Fibroblast of the aortic adventitia (primary cell): Measurements from ENCODE around the gene CROCC2. TPM values are rescaled to one million over a fixed set of nuclear protein-coding genes. Genes with fewer than 3 reads are reported as not detected.

Experiments
- DNase-seq: peaks from one replicate; pipeline ENCODE4 v3.0.0-alpha.2; 2010; ENCODE audit warnings: low read depth
- H3K4me3 ChIP-seq: 2 replicates; pipeline ENCODE4 v1.5.1; 2011; ENCODE audit warnings: low read depth, mild to moderate bottlenecking, control low read depth, low read length, moderate library complexity
- total RNA-seq: library from RNA; depleted of rRNA; stranded (reverse); fragments of >200 nt; gene quantifications from 2 replicates; pipeline ENCODE4 v1.2.3, GENCODE V29; 2012; ENCODE audit warnings: low replicate concordance
- TF ChIP-seq, protein P1 (sequence below): IDR thresholded peaks from 2 replicates; pipeline ENCODE4 v1.5.1; 2011; ENCODE audit warnings: mild to moderate bottlenecking, low read length, control low read depth, inconsistent platforms; ENCODE audit not compliant: insufficient read depth

Gene CROCC2
- total RNA-seq, 1 donor, result under 0.01 TPM

DNA sequence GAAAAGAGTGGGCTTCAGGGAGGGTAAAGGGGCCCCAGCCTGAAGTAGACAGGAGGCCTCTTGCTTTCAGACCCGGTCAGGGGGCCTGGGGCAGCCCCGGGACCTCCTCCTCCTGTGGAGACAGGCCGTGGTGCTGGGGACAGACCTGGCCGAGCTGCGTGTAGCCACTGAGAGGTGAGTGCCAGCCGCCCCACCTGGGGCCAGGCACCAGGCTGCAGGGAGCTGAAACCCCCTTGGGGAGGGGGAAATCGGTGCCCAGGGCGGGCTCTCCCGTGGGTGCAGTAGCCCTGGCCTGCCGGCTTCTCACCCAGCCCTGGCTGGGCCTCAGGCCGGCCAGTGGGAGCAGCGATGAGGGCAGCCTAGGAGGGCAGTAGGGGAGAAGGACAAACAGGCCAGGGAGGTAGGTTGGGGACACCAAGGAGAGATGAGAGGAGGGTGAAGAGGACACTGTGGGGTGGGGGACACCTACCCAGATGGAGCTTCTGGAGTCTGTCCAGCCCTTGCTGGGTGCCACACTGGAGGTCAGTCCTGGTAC, 24.0 kb downstream of the CROCC2 start:
- DNase-seq, result no peak
- no peak overlapping the region for H3K4me3 ChIP-seq
- TF ChIP-seq, protein P1, sequence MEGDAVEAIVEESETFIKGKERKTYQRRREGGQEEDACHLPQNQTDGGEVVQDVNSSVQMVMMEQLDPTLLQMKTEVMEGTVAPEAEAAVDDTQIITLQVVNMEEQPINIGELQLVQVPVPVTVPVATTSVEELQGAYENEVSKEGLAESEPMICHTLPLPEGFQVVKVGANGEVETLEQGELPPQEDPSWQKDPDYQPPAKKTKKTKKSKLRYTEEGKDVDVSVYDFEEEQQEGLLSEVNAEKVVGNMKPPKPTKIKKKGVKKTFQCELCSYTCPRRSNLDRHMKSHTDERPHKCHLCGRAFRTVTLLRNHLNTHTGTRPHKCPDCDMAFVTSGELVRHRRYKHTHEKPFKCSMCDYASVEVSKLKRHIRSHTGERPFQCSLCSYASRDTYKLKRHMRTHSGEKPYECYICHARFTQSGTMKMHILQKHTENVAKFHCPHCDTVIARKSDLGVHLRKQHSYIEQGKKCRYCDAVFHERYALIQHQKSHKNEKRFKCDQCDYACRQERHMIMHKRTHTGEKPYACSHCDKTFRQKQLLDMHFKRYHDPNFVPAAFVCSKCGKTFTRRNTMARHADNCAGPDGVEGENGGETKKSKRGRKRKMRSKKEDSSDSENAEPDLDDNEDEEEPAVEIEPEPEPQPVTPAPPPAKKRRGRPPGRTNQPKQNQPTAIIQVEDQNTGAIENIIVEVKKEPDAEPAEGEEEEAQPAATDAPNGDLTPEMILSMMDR, result no peak

DNA sequence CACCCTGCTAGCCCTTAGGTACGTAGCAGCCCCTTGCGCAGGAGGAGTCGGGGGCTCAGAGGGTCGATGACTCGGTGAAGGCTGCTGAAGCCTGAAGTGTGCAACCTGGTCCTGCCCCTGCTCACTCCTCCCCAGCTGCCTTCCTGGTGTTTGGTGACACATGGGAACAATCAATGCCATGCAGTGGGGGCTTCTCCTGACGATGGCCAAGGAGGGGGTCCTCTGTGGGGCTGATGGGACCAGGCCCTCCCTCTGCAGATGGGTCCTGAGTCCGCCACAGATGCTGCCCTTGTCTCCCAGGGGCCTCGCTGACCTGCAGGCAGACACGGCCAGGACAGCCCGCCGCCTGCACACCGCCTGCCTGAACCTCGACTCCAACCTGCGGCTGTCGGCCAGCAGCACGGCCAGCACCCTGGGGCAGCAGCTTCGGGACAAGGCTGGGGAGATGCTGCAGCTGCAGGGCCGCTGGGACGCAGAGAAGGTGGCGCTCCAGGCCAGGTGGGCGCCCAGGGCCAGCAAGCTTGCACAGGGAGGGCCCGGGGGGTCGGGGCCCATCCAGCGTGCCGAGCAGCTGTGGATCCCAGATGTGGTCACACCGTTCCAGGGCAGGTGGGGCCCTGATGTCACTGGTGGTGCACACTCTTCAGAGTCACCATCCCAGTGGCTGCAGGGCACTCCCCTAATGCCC, 24.6 kb downstream of the CROCC2 start:
- no peak for DNase-seq
- TF ChIP-seq, protein P1, result no peak
- no peak overlapping the region for H3K4me3 ChIP-seq

DNA sequence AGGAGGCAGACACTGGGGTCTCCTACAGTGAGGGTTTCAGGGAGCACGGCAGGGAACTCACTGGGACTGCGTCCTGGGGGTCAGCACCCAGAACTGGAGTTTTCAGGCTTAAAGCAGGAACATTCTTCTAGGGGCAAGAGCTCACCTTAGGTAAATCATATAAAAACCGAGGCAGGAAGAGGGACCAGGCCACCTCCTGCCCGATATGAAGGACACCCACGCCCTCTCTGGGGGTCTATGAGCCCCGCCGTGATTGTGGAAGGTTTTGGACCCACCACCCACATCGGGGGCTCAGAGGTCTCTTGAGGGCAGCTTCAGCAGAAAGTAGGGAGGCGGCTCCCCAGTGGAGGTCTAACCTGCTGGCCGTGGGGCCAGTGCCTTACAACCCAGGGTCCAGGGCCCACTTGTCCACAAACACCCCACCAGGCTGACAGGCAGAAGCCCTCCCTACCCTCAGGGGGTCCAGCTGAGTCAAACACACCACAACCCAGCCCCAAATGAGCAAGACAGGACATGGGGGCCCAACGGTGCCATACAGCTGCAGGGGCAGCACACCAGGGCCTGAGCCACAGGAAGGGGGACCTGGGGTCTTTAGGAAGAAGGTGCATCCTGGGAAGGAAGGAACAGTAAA, 25.3 kb downstream of the CROCC2 start:
- TF ChIP-seq, protein P1, result no peak
- no peak overlapping the region for H3K4me3 ChIP-seq
- no peak for DNase-seq

DNA sequence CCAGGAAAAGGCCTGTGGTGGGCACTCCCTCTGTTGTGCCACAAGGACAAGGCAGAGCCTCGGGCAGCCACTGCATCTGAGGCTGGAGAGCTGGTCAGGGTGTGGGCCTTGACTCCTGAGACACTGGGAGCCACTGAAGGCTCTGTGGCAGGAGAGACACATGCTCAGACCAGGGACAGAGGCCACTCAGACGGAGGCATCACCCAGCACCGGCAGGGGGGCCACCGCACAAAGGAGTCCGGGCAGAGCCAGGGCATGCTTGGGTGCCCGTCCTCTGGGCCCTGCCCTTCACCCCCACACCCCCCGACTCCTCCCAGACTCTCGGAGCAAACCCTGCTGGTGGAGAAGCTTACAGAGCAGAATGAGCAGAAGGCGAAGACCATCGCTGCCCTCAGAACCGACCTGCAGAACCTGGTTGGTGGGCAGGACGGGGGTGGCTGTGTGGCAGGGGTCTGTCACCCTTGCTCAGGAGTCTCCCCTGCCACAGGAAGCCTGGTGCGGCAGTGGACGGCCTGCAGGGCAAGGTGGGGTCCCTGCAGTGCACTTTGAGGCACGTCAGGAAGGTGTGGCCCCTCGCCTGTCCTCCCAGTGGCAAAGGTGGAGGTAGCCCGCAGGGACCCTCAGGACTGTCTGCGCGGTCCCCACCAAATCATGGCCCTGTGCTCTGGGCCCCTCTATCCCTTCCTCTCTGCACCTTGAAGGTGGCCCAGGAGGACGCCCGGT, 26.0 kb downstream of the CROCC2 start:
- no peak for DNase-seq
- no peak overlapping the region for H3K4me3 ChIP-seq
- TF ChIP-seq, protein P1, result no peak

DNA sequence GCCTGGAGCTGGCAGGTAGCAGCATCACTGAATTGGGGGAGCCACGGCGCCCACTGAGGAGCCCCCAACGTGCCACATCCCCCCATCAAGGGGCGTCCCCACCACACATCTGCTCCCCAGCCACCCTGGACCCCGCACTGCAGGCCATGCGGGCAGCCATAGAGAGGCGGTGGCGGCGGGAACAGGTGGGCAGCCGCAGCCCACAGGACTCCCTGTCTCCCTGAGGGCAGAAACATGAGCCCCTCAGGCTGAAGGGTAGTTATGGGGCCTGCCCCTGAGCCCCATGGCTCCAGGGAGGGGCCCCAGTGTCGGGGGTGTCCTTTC, 26.6 kb downstream of the CROCC2 start:
- TF ChIP-seq, protein P1, result no peak
- H3K4me3 ChIP-seq, result no peak overlapping the region
- no peak for DNase-seq

DNA sequence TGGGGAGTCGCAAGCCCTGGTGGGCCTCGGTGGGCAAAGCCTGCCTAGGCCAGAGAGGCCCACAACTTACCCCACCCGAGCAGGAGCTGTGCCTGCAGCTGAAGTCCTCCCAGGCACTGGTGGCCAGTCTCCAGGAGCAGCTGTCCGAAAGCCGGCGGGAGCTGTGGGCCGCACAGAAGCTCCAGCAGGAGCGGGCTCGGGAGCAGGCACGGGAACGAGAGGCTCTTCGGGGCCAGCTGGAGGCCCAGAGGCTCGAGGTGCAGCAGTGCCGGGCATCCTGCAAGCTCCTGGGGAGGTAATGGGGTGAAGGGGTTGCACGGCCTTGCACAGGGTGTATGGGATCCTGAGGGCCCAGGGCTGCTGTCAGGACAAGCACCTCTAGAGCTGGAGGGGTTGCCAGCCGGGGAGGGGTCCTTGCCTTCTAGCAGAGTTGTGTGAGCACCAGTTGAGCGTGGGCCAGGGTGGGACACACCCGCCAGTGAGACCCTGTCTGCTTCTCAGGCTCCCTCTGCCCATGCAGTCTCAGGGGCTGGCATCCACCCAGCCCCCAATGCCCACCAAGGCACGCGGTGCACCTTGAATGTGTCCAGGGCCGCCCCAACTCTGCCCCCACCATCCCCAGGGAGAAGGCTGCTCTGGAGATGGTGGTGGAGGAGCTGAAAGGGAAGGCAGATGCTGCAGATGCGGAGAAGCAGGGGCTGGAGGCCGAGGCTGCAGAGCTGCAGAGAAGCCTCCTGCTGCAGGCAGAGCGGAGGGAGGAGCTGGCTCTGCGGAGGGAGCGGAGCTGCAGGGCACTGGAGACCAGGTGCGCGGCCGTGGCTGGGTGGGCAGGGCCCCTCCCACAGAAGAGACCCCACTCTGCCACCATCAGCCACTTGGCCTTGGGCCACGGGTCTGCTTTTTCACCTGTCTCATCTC, 27.2 kb downstream of the CROCC2 start:
- DNase-seq, result no peak
- H3K4me3 ChIP-seq, result no peak overlapping the region
- TF ChIP-seq, protein P1, result no peak
